HG03432 (cell line): ENCODE results near the gene APOBEC2.
"Not testable (repeated sequence)": the region's sequence is repeated elsewhere in the genome, so short reads cannot be mapped to it uniquely, and the experiment has no call there.

ENCODE experiments used
- ATAC-seq: cut with Tn5 transposase; IDR thresholded peaks from one replicate; pipeline ENCODE4 v1.9.1; 2021; ENCODE audit warnings: mild to moderate bottlenecking, moderate library complexity; ENCODE audit not compliant: unreplicated experiment

The APOBEC2 gene

GRCh38 chr6:41053041-41053440, at the start of gene APOBEC2:
APOBEC2 (plus strand) TSS chr6:41053202; CDS start chr6:41053348, 146 bp downstream.
- no peak for ATAC-seq

GRCh38 chr6:41006217-41006616, 46.8 kb upstream of the APOBEC2 start:
- ATAC-seq: not testable (repeated sequence)

GRCh38 chr6:41006980-41007379, 46.0 kb upstream of the APOBEC2 start:
- not testable (repeated sequence) for ATAC-seq

GRCh38 chr6:41008011-41008410, 45.0 kb upstream of the APOBEC2 start:
- ATAC-seq: no peak

GRCh38 chr6:41009669-41010068, 43.3 kb upstream of the APOBEC2 start:
- no peak for ATAC-seq

- ATAC-seq: no peak
These were observed 41.3 kb upstream of the APOBEC2 start for GRCh38 chr6:41011673-41012072.

GRCh38 chr6:41013466-41014153, 39.4 kb upstream of the APOBEC2 start:
- ATAC-seq: no peak

- no peak for ATAC-seq
These were observed 38.2 kb upstream of the APOBEC2 start for GRCh38 chr6:41014780-41015179.

GRCh38 chr6:41015860-41016259, 37.1 kb upstream of the APOBEC2 start:
- ATAC-seq: not testable (repeated sequence)

GRCh38 chr6:41017663-41018062, 35.3 kb upstream of the APOBEC2 start:
- ATAC-seq: no peak

- ATAC-seq: no peak
These were observed 31.2 kb upstream of the APOBEC2 start for GRCh38 chr6:41021832-41022231.

- ATAC-seq: no peak
These were observed 30.7 kb upstream of the APOBEC2 start for GRCh38 chr6:41022294-41022693.

- ATAC-seq: no peak
These were observed 29.9 kb upstream of the APOBEC2 start for GRCh38 chr6:41023114-41023513.

- ATAC-seq: no peak
These were observed 27.0 kb upstream of the APOBEC2 start for GRCh38 chr6:41025966-41026530.

- ATAC-seq: no peak
These were observed 25.8 kb upstream of the APOBEC2 start for GRCh38 chr6:41027241-41027640.

GRCh38 chr6:41027799-41028560, 25.0 kb upstream of the APOBEC2 start:
- peak; percentile 93 for ATAC-seq

- ATAC-seq: peak; percentile 36
These were observed 24.2 kb upstream of the APOBEC2 start for GRCh38 chr6:41028561-41029412.

GRCh38 chr6:41032830-41033229, 20.2 kb upstream of the APOBEC2 start:
- ATAC-seq: no peak

- no peak for ATAC-seq
These were observed 19.2 kb upstream of the APOBEC2 start for GRCh38 chr6:41033776-41034175.

- ATAC-seq: no peak
These were observed 16.8 kb upstream of the APOBEC2 start for GRCh38 chr6:41036186-41036585.

- no peak for ATAC-seq
These were observed 16.4 kb upstream of the APOBEC2 start for GRCh38 chr6:41036601-41037000.
